ENCODE measurements around the gene CCR6. TPM values are rescaled to one million over a fixed set of nuclear protein-coding genes. Genes with fewer than 3 reads are reported as not detected.

CCR6 gene
- total and polyA plus RNA-seq, 2 experiments from 2014 or later: 0.70 to 2.0 TPM

- no peak overlapping the region for H3K27ac ChIP-seq
These were observed 10.5 kb upstream of the CCR6 start for GRCh38 chr6:167112421-167112820.

DNA sequence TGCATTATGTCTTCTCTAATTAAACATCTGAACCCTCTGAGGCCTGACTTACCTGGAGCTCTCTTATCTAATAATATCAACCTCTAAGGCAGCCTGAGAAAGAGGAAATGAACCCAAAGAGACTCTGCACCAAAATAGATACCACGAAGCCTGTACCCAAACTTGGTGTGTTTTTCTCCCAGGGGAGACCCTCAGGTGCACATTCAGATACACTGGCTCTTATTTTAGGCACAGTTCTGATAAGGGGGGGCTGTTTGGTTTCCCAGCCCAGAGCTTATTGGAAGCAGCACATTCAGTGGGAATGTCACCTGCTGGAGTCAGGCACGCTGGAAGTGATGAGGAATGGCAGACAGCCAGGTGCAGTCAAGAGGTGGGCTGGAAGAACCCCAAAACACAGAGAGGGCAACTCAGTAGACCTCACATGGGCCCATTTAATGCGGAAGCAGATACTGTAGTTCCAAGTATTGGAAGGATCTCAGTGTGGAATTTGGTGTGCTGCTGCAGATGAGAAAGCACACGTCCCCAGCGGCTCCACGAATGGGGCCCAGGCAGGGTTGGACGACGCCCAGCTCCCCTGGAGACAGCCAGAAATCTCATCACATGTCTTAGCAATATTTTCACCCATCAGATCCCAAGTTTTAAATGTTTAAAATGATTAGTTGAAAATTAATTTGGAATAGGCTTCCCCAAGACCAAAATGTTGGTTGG is 9.7 kb upstream of the CCR6 start:
- Histone ChIP-seq H3K36me3 (replicated peaks; ENCODE audit: insufficient read depth, low read depth) (no peaks in the 10 kb centered on the region), H4K20me1 (ENCODE audit: insufficient read depth, poor library complexity, severe bottlenecking) (no peaks in the 10 kb centered on the region), H3K4me3 (no peak overlapping the region), H3K4me2 (no peak overlapping the region), H3K9me3 (ENCODE audit: low read depth) (no peaks in the 10 kb centered on the region), H3K27me3 (no peaks in the 10 kb centered on the region), H3K9me2 (replicated peaks; ENCODE audit: insufficient read depth) (no peaks in the 10 kb centered on the region), H3K27ac (no peak overlapping the region), H2AFZ (no peak overlapping the region), H3K4me1 (ENCODE audit: insufficient read depth) (peaks cover 5% of the 10 kb centered on the region), H3K79me2 (no peaks in the 10 kb centered on the region)
- DNase-seq (ENCODE audit: low spot score): no peak
- TF ChIP-seq EZH2 (IDR thresholded peaks at IDR 0.05; ENCODE audit: borderline replicate concordance) (no peak), EZH2phosphoT487 (IDR thresholded peaks at IDR 0.05; ENCODE audit: low read depth, severe bottlenecking, unreplicated experiment) (no peak)
- TF ChIP-seq, protein P1, sequence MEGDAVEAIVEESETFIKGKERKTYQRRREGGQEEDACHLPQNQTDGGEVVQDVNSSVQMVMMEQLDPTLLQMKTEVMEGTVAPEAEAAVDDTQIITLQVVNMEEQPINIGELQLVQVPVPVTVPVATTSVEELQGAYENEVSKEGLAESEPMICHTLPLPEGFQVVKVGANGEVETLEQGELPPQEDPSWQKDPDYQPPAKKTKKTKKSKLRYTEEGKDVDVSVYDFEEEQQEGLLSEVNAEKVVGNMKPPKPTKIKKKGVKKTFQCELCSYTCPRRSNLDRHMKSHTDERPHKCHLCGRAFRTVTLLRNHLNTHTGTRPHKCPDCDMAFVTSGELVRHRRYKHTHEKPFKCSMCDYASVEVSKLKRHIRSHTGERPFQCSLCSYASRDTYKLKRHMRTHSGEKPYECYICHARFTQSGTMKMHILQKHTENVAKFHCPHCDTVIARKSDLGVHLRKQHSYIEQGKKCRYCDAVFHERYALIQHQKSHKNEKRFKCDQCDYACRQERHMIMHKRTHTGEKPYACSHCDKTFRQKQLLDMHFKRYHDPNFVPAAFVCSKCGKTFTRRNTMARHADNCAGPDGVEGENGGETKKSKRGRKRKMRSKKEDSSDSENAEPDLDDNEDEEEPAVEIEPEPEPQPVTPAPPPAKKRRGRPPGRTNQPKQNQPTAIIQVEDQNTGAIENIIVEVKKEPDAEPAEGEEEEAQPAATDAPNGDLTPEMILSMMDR (IDR thresholded peaks at IDR 0.05; ENCODE audit: poor library complexity): no peak
- 90% methylated on average over 8 of the region's 8 CpGs for WGBS (ENCODE audit: low lambda C conversion rate, missing lambda C conversion rate)

More at GRCh38 chr6:167112421-167112820, 10.5 kb upstream of the CCR6 start:
- no peaks in the 10 kb centered on the region for H3K9me3 ChIP-seq (ENCODE audit: low read depth)
- H3K4me1 ChIP-seq (ENCODE audit: insufficient read depth): peaks cover 5% of the 10 kb centered on the region
- DNase-seq (ENCODE audit: low spot score): no peak
- no peaks in the 10 kb centered on the region for H3K79me2 ChIP-seq
- H3K9me2 ChIP-seq (replicated peaks; ENCODE audit: insufficient read depth): no peaks in the 10 kb centered on the region
- no peak overlapping the region for H3K4me3 ChIP-seq
- WGBS (ENCODE audit: low lambda C conversion rate, missing lambda C conversion rate): 92% methylated on average over 7 of the region's 8 CpGs
- no peak overlapping the region for H3K4me2 ChIP-seq
- H4K20me1 ChIP-seq (ENCODE audit: insufficient read depth, poor library complexity, severe bottlenecking): no peaks in the 10 kb centered on the region
- H3K27me3 ChIP-seq: no peaks in the 10 kb centered on the region
- no peaks in the 10 kb centered on the region for H3K36me3 ChIP-seq (replicated peaks; ENCODE audit: insufficient read depth, low read depth)
- H2AFZ ChIP-seq: no peak overlapping the region
- no peak for TF ChIP-seq EZH2 (IDR thresholded peaks at IDR 0.05; ENCODE audit: borderline replicate concordance)
- TF ChIP-seq EZH2phosphoT487 (IDR thresholded peaks at IDR 0.05; ENCODE audit: low read depth, severe bottlenecking, unreplicated experiment): no peak
- TF ChIP-seq, protein P1 (IDR thresholded peaks at IDR 0.05; ENCODE audit: poor library complexity): no peak

- no peak for DNase-seq (ENCODE audit: low spot score)
- Histone ChIP-seq H3K79me2 (no peaks in the 10 kb centered on the region), H2AFZ (no peak overlapping the region), H3K27ac (no peak overlapping the region), H3K27me3 (no peaks in the 10 kb centered on the region), H3K4me3 (no peak overlapping the region), H3K4me1 (ENCODE audit: insufficient read depth) (peaks cover 5% of the 10 kb centered on the region), H3K9me3 (ENCODE audit: low read depth) (no peaks in the 10 kb centered on the region), H3K9me2 (replicated peaks; ENCODE audit: insufficient read depth) (no peaks in the 10 kb centered on the region), H4K20me1 (ENCODE audit: insufficient read depth, poor library complexity, severe bottlenecking) (no peaks in the 10 kb centered on the region), H3K4me2 (no peak overlapping the region), H3K36me3 (replicated peaks; ENCODE audit: insufficient read depth, low read depth) (no peaks in the 10 kb centered on the region)
- TF ChIP-seq EZH2 (IDR thresholded peaks at IDR 0.05; ENCODE audit: borderline replicate concordance): no peak
- no peak for TF ChIP-seq EZH2phosphoT487 (IDR thresholded peaks at IDR 0.05; ENCODE audit: low read depth, severe bottlenecking, unreplicated experiment)
- TF ChIP-seq, protein P1 (IDR thresholded peaks at IDR 0.05; ENCODE audit: poor library complexity): no peak
- 85% methylated on average over 25 of the region's 25 CpGs for WGBS (ENCODE audit: low lambda C conversion rate, missing lambda C conversion rate)
These were observed 8.7 kb upstream of the CCR6 start for GRCh38 chr6:167113935-167114910.

Measured in hepatocyte (in vitro differentiated cells).